Suprapubic skin (tissue), 3 donors: ENCODE results near the gene ZNF683.

Experiments used
- CTCF ChIP-seq, 2 donors: fragments of 200-600 bp in 1 of 2; fragments of 450-650 bp in 1 of 2; sonication (generic) in 1 of 2; IDR thresholded peaks; one replicate each; pipeline ENCODE4 v1.5.1; 2016 to 2019; ENCODE audit warnings: antibody characterized with exemption in 2 of 2, mild to moderate bottlenecking in 1 of 2, moderate library complexity in 1 of 2
- EP300 ChIP-seq: sonication (generic); formaldehyde crosslinking; IDR thresholded peaks from one replicate; pipeline ENCODE4 v1.6.1; 2017; ENCODE audit warnings: antibody characterized with exemption
- POLR2A ChIP-seq, 2 donors: fragments of 450-650 bp; IDR thresholded peaks; one replicate each; pipeline ENCODE4 v1.6.1; 2017; ENCODE audit warnings: antibody characterized with exemption in 2 of 2, mild to moderate bottlenecking in 2 of 2, moderate library complexity in 2 of 2

- TF ChIP-seq EP300 (no peak), CTCF (IDR thresholded peaks at IDR 0.05) (no peak), POLR2A (IDR thresholded peaks at IDR 0.05) (no peak)
Observed at GRCh38 chr1:26353976-26354820, 18.4 kb downstream of the ZNF683 start, which contains the start of gene CRYBG2.
